Kidney epithelial cell (primary cell): ENCODE measurements around the gene HACD3. TPM values are rescaled to one million over a fixed set of nuclear protein-coding genes. Genes with fewer than 3 reads are reported as not detected.
A peak's percentile ranks its signal among the peaks of the same experiment; 100 is the strongest.

Experiments used
- DNase-seq: peaks from one replicate; pipeline ENCODE4 v3.0.0-alpha.2; 2010; ENCODE audit warnings: low read depth
- H3K27me3 ChIP-seq: 2 replicates; pipeline ENCODE4 v1.6.0; 2011; ENCODE audit warnings: low read length; ENCODE audit not compliant: control insufficient read depth, insufficient read depth
- H3K36me3 ChIP-seq: 2 replicates; pipeline ENCODE4 v1.5.1; 2011; ENCODE audit warnings: low read length; ENCODE audit not compliant: control insufficient read depth, insufficient read depth
- H3K4me3 ChIP-seq: 2 replicates; pipeline ENCODE4 v1.5.1; 2011; ENCODE audit warnings: low read depth, mild to moderate bottlenecking, control low read depth, low read length
- CTCF ChIP-seq: IDR thresholded peaks from 2 replicates; pipeline ENCODE4 v1.5.1; 2011; ENCODE audit warnings: mild to moderate bottlenecking, moderate library complexity, low read length, control low read depth, inconsistent platforms; ENCODE audit not compliant: insufficient read depth, poor library complexity, severe bottlenecking
- total RNA-seq: library from RNA; depleted of rRNA; stranded (reverse); fragments of >200 nt; gene quantifications from 2 replicates; pipeline ENCODE4 v1.2.3, GENCODE V29; 2015

HACD3 gene
- total RNA-seq, 1 donor from 2014 or later: 99.6 TPM

DNA sequence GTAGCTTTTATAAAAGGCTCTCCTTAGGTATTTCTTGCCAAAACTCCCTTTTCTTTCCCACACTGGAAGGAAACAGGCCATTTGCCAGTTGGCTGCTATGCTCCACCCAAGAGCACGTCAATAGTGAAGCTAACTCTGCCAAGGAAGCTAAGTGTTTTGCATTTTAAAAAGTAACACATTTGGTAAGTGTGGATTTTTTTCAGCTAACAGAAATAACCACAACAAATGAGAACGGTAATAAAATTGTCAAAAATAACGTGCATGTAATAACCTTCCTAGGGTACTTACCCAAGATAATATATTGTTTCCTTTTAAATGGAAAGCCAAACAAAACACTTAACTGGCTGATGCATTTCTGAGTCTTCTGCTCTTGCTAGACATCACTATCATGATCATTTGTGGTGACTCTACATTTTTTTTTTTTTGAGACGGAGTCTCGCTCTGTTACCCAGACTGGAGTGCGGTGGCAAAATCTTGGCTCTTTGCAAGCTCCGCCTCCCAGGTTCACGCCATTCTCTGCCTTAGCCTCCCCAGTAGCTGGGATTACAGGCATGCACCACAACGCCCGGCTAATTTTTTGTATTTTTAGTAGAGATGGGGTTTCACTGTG lies 17.4 kb upstream of the HACD3 start:
- no peak for DNase-seq
- no peak for TF ChIP-seq CTCF
- Histone ChIP-seq H3K36me3 (no peaks in the 10 kb centered on the region), H3K4me3 (no peak overlapping the region), H3K27me3 (no peaks in the 10 kb centered on the region)

GRCh38 chr15:65516997-65517865 lies 13.0 kb upstream of the HACD3 start, which contains the start of gene DPP8:
DPP8 (minus strand) TSS chr15:65517689; CDS start chr15:65512553, 5,136 bp downstream.
- no peaks in the 10 kb centered on the region for H3K27me3 ChIP-seq
- H3K36me3 ChIP-seq: no peaks in the 10 kb centered on the region
- TF ChIP-seq CTCF: peak; percentile 97
- H3K4me3 ChIP-seq: peak within 1 kb of the TSS; percentile 98
- DNase-seq: peak; percentile 61

DNA sequence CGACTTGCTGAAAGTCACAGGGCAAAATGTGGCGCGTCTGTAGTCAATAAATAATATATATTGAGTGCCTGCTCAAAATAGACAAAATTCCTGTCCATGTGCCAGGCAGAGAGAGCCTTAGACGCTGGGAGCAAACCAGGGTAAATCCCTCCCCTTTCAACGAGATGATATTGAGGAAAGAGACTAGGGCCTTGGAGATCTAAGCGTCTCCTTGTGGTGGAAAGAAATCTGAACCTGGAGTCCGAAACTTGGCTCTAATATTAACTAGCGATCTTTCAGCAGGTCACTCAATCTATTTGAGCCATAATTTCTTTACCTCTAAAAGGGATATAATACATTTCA lies 12.4 kb upstream of the HACD3 start:
- no peaks in the 10 kb centered on the region for H3K36me3 ChIP-seq
- DNase-seq: no peak
- no peak for TF ChIP-seq CTCF
- no peaks in the 10 kb centered on the region for H3K27me3 ChIP-seq
- peak overlapping the region; percentile 98 for H3K4me3 ChIP-seq

DNA sequence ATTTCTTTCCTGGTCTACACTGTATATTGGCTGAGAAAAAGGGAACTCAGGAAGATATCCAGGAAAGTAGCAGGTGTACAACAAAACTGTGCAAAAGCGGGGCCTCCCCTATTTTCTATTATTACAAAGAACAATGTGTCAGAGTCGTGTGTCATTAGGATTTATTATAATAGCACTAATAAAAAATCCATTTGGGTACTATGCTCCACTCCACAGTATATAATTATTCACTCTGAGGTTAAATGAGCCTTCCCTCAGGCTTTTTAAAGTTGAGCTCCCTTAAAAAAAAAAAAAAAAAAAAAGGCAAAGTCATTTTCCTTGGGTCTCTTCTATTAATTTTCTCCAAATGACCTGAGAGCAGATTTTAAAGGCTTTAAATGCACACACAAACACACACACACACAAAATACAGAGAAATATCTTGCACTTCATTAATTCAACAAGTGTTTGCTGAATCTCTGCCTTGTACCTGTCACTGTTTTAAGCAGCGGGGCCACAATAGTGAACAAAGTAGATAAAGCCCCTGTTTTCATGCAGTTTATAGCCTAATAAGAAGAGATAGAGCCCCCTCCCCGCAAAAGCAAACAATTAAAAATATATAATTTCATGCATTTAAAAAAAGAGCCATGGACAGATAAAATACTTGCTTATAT lies 11.5 kb upstream of the HACD3 start:
- Histone ChIP-seq H3K4me3 (no peak overlapping the region), H3K36me3 (no peaks in the 10 kb centered on the region), H3K27me3 (no peaks in the 10 kb centered on the region)
- TF ChIP-seq CTCF: no peak
- no peak for DNase-seq

GRCh38 chr15:65521350-65521749 lies 8.9 kb upstream of the HACD3 start:
- no peak overlapping the region for H3K4me3 ChIP-seq
- no peak for TF ChIP-seq CTCF
- H3K27me3 ChIP-seq: no peaks in the 10 kb centered on the region
- no peaks in the 10 kb centered on the region for H3K36me3 ChIP-seq
- DNase-seq: no peak
